HEK293 (cell line): ENCODE results near the gene TEAD1.

Experiments used
- CTCF ChIA-PET: fragments of 350-600 bp; formaldehyde crosslinking; extraction: SDS; loops from one replicate; lab custom pipeline; 2021; ENCODE audit warnings: antibody characterized with exemption; lab: Yijun Ruan, JAX
- POLR2A ChIA-PET: fragments of 300-600 bp; formaldehyde crosslinking; extraction: SDS; loops from one replicate; lab custom pipeline; 2020; ENCODE audit warnings: antibody characterized with exemption, inconsistent platforms; lab: Yijun Ruan, JAX
- H3K27ac ChIP-seq: fragments of 200-500 bp; sonication (Bioruptor generic); 2 replicates; pipeline ENCODE4 v1.5.1; 2014; ENCODE audit warnings: low read depth, low read length, control low read depth, inconsistent platforms; ENCODE audit errors: extremely low read depth
- H3K36me3 ChIP-seq, 2 experiments: fragments of 200-500 bp in 1 of 2; sonication (Bioruptor generic) in 1 of 2; 1 replicate in 1 of 2; 2 replicates in 1 of 2; pipeline ENCODE4 v1.5.1; 2014 to 2017; ENCODE audit warnings: inconsistent platforms in 2 of 2, low read length in 2 of 2; ENCODE audit not compliant: control insufficient read depth in 2 of 2, insufficient read depth in 1 of 2
- H3K4me1 ChIP-seq: fragments of 200-500 bp; sonication (Bioruptor generic); 2 replicates; pipeline ENCODE4 v1.5.1; 2014; ENCODE audit warnings: mild to moderate bottlenecking, low read length, inconsistent platforms; ENCODE audit not compliant: control insufficient read depth, insufficient read depth
- H3K4me3 ChIP-seq: 2 replicates; pipeline ENCODE4 v1.5.1; 2011; ENCODE audit warnings: low read depth, mild to moderate bottlenecking, control low read depth, low read length, moderate library complexity
- H3K9me3 ChIP-seq: fragments of 200-500 bp; sonication (Bioruptor generic); 2 replicates; pipeline ENCODE4 v1.5.1; 2014; ENCODE audit warnings: low read depth, low read length, inconsistent platforms; ENCODE audit not compliant: control insufficient read depth, insufficient read depth
- BCL11A ChIP-seq: fragments of 450-650 bp; formaldehyde crosslinking; IDR thresholded peaks from 2 replicates; pipeline ENCODE4 v1.5.1; 2016; ENCODE audit warnings: low read depth, missing biosample characterization, missing genetic modification characterization
- HOXA7 ChIP-seq: sonication (generic); formaldehyde crosslinking; IDR thresholded peaks from 2 replicates; pipeline ENCODE4 v1.8.1; 2022; ENCODE audit warnings: missing genetic modification reagents, borderline replicate concordance
- SCRT1 ChIP-seq: fragments of 450-650 bp; formaldehyde crosslinking; IDR thresholded peaks from 2 replicates; pipeline ENCODE4 v1.5.1; 2016; ENCODE audit warnings: missing biosample characterization, missing genetic modification characterization, borderline replicate concordance
- ZNF169 ChIP-seq: fragments of 450-650 bp; formaldehyde crosslinking; IDR thresholded peaks from 2 replicates; pipeline ENCODE4 v1.5.1; 2016; ENCODE audit warnings: missing biosample characterization, missing genetic modification characterization
- ZNF174 ChIP-seq: fragments of 450-650 bp; formaldehyde crosslinking; IDR thresholded peaks from 2 replicates; pipeline ENCODE4 v1.5.0; 2017; ENCODE audit warnings: missing biosample characterization, mild to moderate bottlenecking, missing genetic modification characterization
- ZNF366 ChIP-seq: fragments of 450-650 bp; formaldehyde crosslinking; conservative IDR thresholded peaks from 2 replicates; pipeline ENCODE4 v1.5.1; 2016; ENCODE audit warnings: missing biosample characterization, missing genetic modification characterization
- ZNF37A ChIP-seq: fragments of 450-650 bp; IDR thresholded peaks from 2 replicates; pipeline ENCODE4 v1.5.1; 2018; ENCODE audit warnings: missing biosample characterization, missing genetic modification characterization
- ZNF529 ChIP-seq: fragments of 450-650 bp; formaldehyde crosslinking; IDR thresholded peaks from 2 replicates; pipeline ENCODE4 v1.5.1; 2017; ENCODE audit warnings: missing genetic modification characterization, missing biosample characterization; ENCODE audit not compliant: insufficient replicate concordance
- ZNF571 ChIP-seq: fragments of 450-650 bp; formaldehyde crosslinking; IDR thresholded peaks from 2 replicates; pipeline ENCODE4 v1.5.0; 2017; ENCODE audit warnings: missing biosample characterization, missing genetic modification characterization
- ZNF623 ChIP-seq: fragments of 450-650 bp; formaldehyde crosslinking; IDR thresholded peaks from 2 replicates; pipeline ENCODE4 v1.5.1; 2016; ENCODE audit warnings: missing biosample characterization, missing genetic modification characterization
- ZNF658 ChIP-seq: fragments of 450-650 bp; formaldehyde crosslinking; IDR thresholded peaks from 2 replicates; pipeline ENCODE4; 2016; ENCODE audit warnings: missing biosample characterization, missing genetic modification characterization
- ZNF791 ChIP-seq: fragments of 450-650 bp; formaldehyde crosslinking; IDR thresholded peaks from 2 replicates; pipeline ENCODE4 v1.5.1; 2016; ENCODE audit warnings: missing biosample characterization, missing genetic modification characterization
- ZNF830 ChIP-seq: fragments of 450-650 bp; IDR thresholded peaks from 2 replicates; pipeline ENCODE4 v1.5.0; 2018; ENCODE audit warnings: missing biosample characterization, missing genetic modification characterization, low read depth, mild to moderate bottlenecking, moderate library complexity
- TF ChIP-seq, protein P1 (sequence below): fragments of 450-650 bp; formaldehyde crosslinking; IDR thresholded peaks from 2 replicates; pipeline ENCODE4 v1.5.1; 2016; ENCODE audit warnings: missing biosample characterization, missing genetic modification characterization
- TF ChIP-seq, protein P2 (sequence below): fragments of 450-650 bp; formaldehyde crosslinking; IDR thresholded peaks from 2 replicates; pipeline ENCODE4 v1.5.1; 2016; ENCODE audit warnings: missing biosample characterization, missing genetic modification characterization
- TF ChIP-seq, protein P3 (sequence below): fragments of 450-650 bp; formaldehyde crosslinking; IDR thresholded peaks from 2 replicates; pipeline ENCODE4 v1.5.1; 2016; ENCODE audit warnings: missing biosample characterization, missing genetic modification characterization, low read depth
- TF ChIP-seq, protein P4 (sequence below): fragments of 450-650 bp; formaldehyde crosslinking; IDR thresholded peaks from 2 replicates; pipeline ENCODE4 v1.5.1; 2016; ENCODE audit warnings: missing biosample characterization, missing genetic modification characterization

TEAD1 gene

DNA sequence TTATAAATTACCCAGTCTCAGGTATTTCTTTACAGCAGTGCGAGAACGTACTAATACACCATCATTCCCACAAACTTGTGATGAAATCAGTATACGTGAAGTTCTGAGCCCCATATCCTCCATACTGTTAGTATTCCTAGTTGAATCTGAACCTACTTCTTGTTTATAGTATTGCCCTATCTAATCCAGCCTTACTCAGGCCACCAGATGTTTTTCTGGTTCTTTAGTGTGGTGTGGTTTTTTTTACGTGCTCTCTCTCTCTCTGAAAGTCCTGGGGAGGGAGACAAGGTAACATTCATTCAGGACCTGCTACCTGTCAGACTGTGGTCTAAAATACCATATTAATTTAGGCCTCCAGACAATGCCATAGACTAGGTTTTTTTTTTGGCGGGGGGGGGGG, 47.6 kb upstream of the TEAD1 start (continued):
- TF ChIP-seq ZNF366 (no peak), ZNF623 (no peak), ZNF529 (no peak)
- TF ChIP-seq, protein P1, sequence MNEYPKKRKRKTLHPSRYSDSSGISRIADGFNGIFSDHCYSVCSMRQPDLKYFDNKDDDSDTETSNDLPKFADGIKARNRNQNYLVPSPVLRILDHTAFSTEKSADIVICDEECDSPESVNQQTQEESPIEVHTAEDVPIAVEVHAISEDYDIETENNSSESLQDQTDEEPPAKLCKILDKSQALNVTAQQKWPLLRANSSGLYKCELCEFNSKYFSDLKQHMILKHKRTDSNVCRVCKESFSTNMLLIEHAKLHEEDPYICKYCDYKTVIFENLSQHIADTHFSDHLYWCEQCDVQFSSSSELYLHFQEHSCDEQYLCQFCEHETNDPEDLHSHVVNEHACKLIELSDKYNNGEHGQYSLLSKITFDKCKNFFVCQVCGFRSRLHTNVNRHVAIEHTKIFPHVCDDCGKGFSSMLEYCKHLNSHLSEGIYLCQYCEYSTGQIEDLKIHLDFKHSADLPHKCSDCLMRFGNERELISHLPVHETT, result no peak
- TF ChIP-seq, all 188 proteins: peak for 0

DNA sequence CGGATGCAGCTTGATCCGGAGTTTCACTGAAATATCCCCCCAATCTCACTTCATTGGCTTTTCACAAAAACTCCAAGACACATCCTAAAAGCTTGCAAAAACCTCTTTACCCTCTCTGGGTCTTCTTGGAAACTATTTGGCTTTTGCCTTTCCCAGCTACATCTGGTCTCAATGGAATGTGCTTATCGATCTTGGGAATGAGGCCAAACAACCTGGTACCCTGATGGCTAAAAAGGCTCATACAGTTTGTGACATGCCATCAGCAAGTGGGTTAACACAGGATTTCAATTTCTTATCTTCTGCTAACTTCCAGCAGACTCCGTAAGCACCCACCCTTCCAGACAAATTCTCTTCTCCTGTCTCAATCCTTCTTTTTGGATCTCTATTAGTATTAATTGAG, 45.9 kb upstream of the TEAD1 start:
- CTCF ChIA-PET, result no interaction called here
- POLR2A ChIA-PET, result interaction anchor here (0.9 kb wide), 1 partner anchor 11 kb away, joined by 4 read pairs; no protein-coding TSS in a partner anchor
- no peaks in the 10 kb centered on the region for H3K4me1 ChIP-seq
- H3K27ac ChIP-seq, result no peak overlapping the region
- TF ChIP-seq ZNF174 (tag by site-specific recombination) (no peak), ZNF830 (tag by site-specific recombination) (no peak)
- H3K4me3 ChIP-seq, result no peak overlapping the region
- H3K36me3 ChIP-seq, result no peaks in the 10 kb centered on the region
- no peaks in the 10 kb centered on the region for H3K9me3 ChIP-seq

DNA sequence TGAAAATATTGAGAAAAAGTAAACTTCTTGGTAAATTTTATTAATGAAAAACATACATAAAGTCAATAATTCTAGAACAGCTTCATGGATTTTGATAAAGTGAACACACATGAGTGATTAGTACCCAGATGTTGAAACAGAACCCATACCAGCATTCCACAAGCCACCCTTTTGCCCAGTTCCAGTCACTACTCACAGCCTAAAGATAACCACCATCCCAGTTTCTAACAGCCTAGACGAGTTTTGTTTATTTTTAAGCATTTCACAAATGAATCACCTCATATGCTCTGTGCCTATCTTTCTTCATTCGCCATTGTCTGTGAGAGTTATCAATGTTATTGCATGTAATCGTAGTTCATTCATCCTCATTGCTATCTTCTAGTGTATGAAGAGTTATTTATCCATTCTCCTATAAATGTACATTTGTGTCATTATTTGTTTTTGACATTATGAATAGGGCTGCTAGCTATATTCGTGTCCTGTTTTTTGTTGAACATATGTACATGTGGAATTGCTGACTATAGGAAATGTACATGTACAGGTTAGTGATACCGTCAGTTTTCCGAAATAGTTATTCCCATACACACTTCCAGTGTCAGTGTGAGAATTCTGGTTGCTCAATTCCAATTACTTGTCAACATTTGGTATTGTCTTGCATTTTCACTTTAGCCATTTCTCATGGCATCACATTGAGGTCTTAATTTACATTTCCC, 44.5 kb upstream of the TEAD1 start:
- Histone ChIP-seq H3K4me3 (no peak overlapping the region), H3K9me3 (no peaks in the 10 kb centered on the region), H3K27ac (no peak overlapping the region), H3K4me1 (no peaks in the 10 kb centered on the region)
- CTCF ChIA-PET, result no interaction called here
- TF ChIP-seq BCL11A (tag by site-specific recombination) (no peak), ZNF169 (tag by site-specific recombination) (no peak), HOXA7 (CRISPR knock-in tag) (no peak), ZNF37A (tag by site-specific recombination) (no peak)
- TF ChIP-seq, all 188 proteins: peak for 0
- POLR2A ChIA-PET, result no interaction called here
- no peaks in the 10 kb centered on the region for H3K36me3 ChIP-seq

DNA sequence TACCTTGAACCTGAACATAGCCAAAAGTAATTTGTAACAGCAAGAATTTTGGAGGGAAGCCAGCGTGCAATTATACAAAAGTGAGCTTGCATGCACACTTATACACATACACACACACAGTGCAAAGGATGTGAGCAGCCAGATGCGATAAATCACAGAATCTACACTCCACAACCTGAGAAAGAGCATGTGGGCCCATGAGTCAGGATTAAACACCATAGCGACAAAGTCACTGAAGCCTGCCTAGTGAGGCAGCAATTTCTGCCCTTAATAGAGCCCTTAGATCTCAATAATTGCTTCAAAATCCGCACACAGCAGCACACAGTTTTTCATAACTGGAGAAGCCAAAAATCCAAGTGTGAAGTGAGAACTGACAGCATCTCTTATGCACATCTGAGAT, 42.6 kb upstream of the TEAD1 start:
- POLR2A ChIA-PET, result no interaction called here
- TF ChIP-seq ZNF571 (tag by site-specific recombination), result no peak
- CTCF ChIA-PET, result no interaction called here
- no peaks in the 10 kb centered on the region for H3K9me3 ChIP-seq
- H3K36me3 ChIP-seq, result no peaks in the 10 kb centered on the region
- no peak overlapping the region for H3K4me3 ChIP-seq
- no peak overlapping the region for H3K27ac ChIP-seq
- no peaks in the 10 kb centered on the region for H3K4me1 ChIP-seq

DNA sequence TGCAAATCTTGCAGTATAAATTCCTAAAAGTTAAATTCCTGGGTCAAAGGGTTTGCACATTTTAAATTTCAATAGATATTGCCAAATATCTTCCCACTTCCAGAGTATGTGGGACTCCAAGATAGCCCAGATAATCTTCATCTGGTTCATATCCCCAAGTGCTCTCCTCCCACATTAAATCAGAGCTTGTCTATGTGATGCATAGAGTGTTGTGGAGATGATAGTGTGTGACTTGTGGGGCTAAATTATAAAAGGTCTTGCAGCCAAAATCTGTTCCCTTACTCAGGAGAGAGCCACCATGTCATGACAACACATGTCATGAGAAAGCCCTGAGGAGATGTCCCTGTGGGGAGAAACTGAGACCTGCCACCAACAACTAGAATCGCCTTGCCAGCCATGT, 39.9 kb upstream of the TEAD1 start:
- no peaks in the 10 kb centered on the region for H3K4me1 ChIP-seq
- POLR2A ChIA-PET, result no interaction called here
- CTCF ChIA-PET, result interaction anchor here (0.6 to 1.1 kb wide), 3 partner anchors 8 to 664 kb away, joined by 3 to 4 read pairs (median 3); no protein-coding TSS in a partner anchor
- TF ChIP-seq, protein P2, sequence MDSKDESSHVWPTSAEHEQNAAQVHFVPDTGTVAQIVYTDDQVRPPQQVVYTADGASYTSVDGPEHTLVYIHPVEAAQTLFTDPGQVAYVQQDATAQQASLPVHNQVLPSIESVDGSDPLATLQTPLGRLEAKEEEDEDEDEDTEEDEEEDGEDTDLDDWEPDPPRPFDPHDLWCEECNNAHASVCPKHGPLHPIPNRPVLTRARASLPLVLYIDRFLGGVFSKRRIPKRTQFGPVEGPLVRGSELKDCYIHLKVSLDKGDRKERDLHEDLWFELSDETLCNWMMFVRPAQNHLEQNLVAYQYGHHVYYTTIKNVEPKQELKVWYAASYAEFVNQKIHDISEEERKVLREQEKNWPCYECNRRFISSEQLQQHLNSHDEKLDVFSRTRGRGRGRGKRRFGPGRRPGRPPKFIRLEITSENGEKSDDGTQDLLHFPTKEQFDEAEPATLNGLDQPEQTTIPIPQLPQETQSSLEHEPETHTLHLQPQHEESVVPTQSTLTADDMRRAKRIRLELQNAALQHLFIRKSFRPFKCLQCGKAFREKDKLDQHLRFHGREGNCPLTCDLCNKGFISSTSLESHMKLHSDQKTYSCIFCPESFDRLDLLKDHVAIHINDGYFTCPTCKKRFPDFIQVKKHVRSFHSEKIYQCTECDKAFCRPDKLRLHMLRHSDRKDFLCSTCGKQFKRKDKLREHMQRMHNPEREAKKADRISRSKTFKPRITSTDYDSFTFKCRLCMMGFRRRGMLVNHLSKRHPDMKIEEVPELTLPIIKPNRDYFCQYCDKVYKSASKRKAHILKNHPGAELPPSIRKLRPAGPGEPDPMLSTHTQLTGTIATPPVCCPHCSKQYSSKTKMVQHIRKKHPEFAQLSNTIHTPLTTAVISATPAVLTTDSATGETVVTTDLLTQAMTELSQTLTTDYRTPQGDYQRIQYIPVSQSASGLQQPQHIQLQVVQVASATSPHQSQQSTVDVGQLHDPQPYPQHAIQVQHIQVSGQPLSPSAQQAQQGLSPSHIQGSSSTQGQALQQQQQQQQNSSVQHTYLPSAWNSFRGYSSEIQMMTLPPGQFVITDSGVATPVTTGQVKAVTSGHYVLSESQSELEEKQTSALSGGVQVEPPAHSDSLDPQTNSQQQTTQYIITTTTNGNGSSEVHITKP (tag by site-specific recombination), result no peak
- TF ChIP-seq SCRT1 (no peak), ZNF366 (no peak), ZNF658 (tag by site-specific recombination) (no peak), BCL11A (tag by site-specific recombination) (no peak), ZNF791 (tag by site-specific recombination) (no peak)
- TF ChIP-seq, protein P3, sequence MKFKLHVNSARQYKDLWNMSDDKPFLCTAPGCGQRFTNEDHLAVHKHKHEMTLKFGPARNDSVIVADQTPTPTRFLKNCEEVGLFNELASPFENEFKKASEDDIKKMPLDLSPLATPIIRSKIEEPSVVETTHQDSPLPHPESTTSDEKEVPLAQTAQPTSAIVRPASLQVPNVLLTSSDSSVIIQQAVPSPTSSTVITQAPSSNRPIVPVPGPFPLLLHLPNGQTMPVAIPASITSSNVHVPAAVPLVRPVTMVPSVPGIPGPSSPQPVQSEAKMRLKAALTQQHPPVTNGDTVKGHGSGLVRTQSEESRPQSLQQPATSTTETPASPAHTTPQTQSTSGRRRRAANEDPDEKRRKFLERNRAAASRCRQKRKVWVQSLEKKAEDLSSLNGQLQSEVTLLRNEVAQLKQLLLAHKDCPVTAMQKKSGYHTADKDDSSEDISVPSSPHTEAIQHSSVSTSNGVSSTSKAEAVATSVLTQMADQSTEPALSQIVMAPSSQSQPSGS (tag by site-specific recombination), result no peak
- TF ChIP-seq, protein P4, sequence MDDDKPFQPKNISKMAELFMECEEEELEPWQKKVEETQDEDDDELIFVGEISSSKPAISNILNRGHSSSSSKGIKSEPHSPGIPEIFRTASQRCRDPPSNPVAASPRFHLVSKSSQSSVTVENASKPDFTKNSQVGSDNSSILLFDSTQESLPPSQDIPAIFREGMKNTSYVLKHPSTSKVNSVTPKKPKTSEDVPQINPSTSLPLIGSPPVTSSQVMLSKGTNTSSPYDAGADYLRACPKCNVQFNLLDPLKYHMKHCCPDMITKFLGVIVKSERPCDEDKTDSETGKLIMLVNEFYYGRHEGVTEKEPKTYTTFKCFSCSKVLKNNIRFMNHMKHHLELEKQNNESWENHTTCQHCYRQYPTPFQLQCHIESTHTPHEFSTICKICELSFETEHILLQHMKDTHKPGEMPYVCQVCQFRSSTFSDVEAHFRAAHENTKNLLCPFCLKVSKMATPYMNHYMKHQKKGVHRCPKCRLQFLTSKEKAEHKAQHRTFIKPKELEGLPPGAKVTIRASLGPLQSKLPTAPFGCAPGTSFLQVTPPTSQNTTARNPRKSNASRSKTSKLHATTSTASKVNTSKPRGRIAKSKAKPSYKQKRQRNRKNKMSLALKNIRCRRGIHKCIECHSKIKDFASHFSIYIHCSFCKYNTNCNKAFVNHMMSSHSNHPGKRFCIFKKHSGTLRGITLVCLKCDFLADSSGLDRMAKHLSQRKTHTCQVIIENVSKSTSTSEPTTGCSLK (tag by site-specific recombination), result no peak
- H3K36me3 ChIP-seq, result no peaks in the 10 kb centered on the region
- no peaks in the 10 kb centered on the region for H3K9me3 ChIP-seq
- H3K4me3 ChIP-seq, result no peak overlapping the region
- H3K27ac ChIP-seq, result no peak overlapping the region
